ENCODE results near the gene ARL4A. TPM values are rescaled to one million over a fixed set of nuclear protein-coding genes. Genes with fewer than 3 reads are reported as not detected.
A peak's percentile ranks its signal among the peaks of the same experiment; 100 is the strongest.
"Not testable (repeated sequence)": the region's sequence is repeated elsewhere in the genome, so short reads cannot be mapped to it uniquely, and the experiment has no call there.

The ARL4A gene
- total RNA-seq, 1 donor from 2014 or later: 41.2 TPM

DNA sequence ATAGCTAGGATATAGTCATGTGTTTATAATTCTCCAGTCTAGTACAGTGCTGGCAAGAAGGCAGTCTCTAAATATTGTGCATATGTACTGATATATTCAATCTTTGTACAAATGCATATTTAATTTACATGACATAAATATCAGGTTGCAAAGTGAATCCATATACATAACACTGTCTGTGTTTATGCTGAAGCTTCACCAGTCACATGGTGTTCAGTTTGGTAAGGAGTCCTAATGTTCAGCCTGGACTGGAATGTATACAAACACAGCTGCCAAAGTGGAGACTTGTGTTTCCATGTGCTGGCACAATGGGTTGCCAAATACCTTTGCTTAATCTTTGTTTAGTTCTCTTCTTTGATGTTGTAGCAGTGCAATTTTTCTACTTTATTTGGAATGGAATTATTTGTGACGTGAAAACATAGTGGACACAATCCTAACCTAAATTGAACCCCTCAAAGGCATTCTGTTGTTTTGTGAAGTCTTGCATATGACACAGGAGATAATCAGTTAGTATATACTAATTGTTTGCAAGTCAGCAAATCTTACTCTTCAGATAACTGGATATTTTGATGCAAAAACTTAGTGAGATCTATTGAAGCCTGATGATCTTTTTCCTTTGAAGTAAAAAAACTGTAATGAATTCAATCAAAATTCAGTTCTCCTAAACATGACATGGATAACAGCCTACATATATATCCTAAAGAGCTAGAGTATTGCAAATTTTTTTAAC, 17.3 kb upstream of the ARL4A start:
- no peak for DNase-seq (ENCODE audit: low spot score)

GRCh38 chr7:12670743-12671520, 16.5 kb upstream of the ARL4A start:
- no peak overlapping the region for H3K4me3 Mint-ChIP-seq (ENCODE audit: unreplicated experiment)
- DNase-seq (ENCODE audit: low spot score): no peak
- no peak overlapping the region for H3K27ac Mint-ChIP-seq (ENCODE audit: unreplicated experiment)
- H3K4me1 Mint-ChIP-seq (ENCODE audit: unreplicated experiment): no peaks in the 10 kb centered on the region
- H3K27me3 Mint-ChIP-seq (ENCODE audit: unreplicated experiment): no peaks in the 10 kb centered on the region
- TF ChIP-seq, protein P1, sequence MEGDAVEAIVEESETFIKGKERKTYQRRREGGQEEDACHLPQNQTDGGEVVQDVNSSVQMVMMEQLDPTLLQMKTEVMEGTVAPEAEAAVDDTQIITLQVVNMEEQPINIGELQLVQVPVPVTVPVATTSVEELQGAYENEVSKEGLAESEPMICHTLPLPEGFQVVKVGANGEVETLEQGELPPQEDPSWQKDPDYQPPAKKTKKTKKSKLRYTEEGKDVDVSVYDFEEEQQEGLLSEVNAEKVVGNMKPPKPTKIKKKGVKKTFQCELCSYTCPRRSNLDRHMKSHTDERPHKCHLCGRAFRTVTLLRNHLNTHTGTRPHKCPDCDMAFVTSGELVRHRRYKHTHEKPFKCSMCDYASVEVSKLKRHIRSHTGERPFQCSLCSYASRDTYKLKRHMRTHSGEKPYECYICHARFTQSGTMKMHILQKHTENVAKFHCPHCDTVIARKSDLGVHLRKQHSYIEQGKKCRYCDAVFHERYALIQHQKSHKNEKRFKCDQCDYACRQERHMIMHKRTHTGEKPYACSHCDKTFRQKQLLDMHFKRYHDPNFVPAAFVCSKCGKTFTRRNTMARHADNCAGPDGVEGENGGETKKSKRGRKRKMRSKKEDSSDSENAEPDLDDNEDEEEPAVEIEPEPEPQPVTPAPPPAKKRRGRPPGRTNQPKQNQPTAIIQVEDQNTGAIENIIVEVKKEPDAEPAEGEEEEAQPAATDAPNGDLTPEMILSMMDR (IDR thresholded peaks at IDR 0.05; ENCODE audit: unreplicated experiment): no peak
- no peaks in the 10 kb centered on the region for H3K9me3 Mint-ChIP-seq (ENCODE audit: unreplicated experiment)
- H3K36me3 Mint-ChIP-seq (ENCODE audit: low read depth, unreplicated experiment): no peaks in the 10 kb centered on the region

More for the DNA sequence above, 17.3 kb upstream of the ARL4A start:
- TF ChIP-seq, protein P1 (IDR thresholded peaks at IDR 0.05; ENCODE audit: unreplicated experiment): no peak
- Mint-ChIP-seq H3K4me3 (ENCODE audit: unreplicated experiment) (no peak overlapping the region), H3K36me3 (ENCODE audit: low read depth, unreplicated experiment) (no peaks in the 10 kb centered on the region), H3K4me1 (ENCODE audit: unreplicated experiment) (no peaks in the 10 kb centered on the region), H3K27ac (ENCODE audit: unreplicated experiment) (no peak overlapping the region), H3K9me3 (ENCODE audit: unreplicated experiment) (no peaks in the 10 kb centered on the region), H3K27me3 (ENCODE audit: unreplicated experiment) (no peaks in the 10 kb centered on the region)

GRCh38 chr7:12673436-12673835, 14.0 kb upstream of the ARL4A start:
- not testable (repeated sequence) for H3K4me3 Mint-ChIP-seq (ENCODE audit: unreplicated experiment); H3K27ac Mint-ChIP-seq (ENCODE audit: unreplicated experiment); H3K36me3 Mint-ChIP-seq (ENCODE audit: low read depth, unreplicated experiment); DNase-seq (ENCODE audit: low spot score); H3K27me3 Mint-ChIP-seq (ENCODE audit: unreplicated experiment); H3K9me3 Mint-ChIP-seq (ENCODE audit: unreplicated experiment); H3K4me1 Mint-ChIP-seq (ENCODE audit: unreplicated experiment)

- Mint-ChIP-seq H3K9me3 (ENCODE audit: unreplicated experiment) (no peaks in the 10 kb centered on the region), H3K4me1 (ENCODE audit: unreplicated experiment) (no peaks in the 10 kb centered on the region), H3K36me3 (ENCODE audit: low read depth, unreplicated experiment) (no peaks in the 10 kb centered on the region), H3K27ac (ENCODE audit: unreplicated experiment) (no peak overlapping the region), H3K27me3 (ENCODE audit: unreplicated experiment) (no peaks in the 10 kb centered on the region), H3K4me3 (ENCODE audit: unreplicated experiment) (no peak overlapping the region)
- TF ChIP-seq, protein P1 (IDR thresholded peaks at IDR 0.05; ENCODE audit: unreplicated experiment): no peak
- no peak for DNase-seq (ENCODE audit: low spot score)
Measured at GRCh38 chr7:12674053-12674452, 13.4 kb upstream of the ARL4A start.

GRCh38 chr7:12674861-12675260, 12.6 kb upstream of the ARL4A start:
- peak; percentile 12 for DNase-seq (ENCODE audit: low spot score)
- TF ChIP-seq, protein P1 (IDR thresholded peaks at IDR 0.05; ENCODE audit: unreplicated experiment): peak; percentile 24

More at GRCh38 chr7:12674861-12675260, 12.6 kb upstream of the ARL4A start:
- Mint-ChIP-seq H3K27me3 (ENCODE audit: unreplicated experiment) (no peaks in the 10 kb centered on the region), H3K36me3 (ENCODE audit: low read depth, unreplicated experiment) (no peaks in the 10 kb centered on the region), H3K9me3 (ENCODE audit: unreplicated experiment) (no peaks in the 10 kb centered on the region), H3K4me1 (ENCODE audit: unreplicated experiment) (no peaks in the 10 kb centered on the region), H3K27ac (ENCODE audit: unreplicated experiment) (no peak overlapping the region), H3K4me3 (ENCODE audit: unreplicated experiment) (no peak overlapping the region)
